Karpas-422 (cell line): ENCODE measurements around the gene GP2. TPM values are rescaled to one million over a fixed set of nuclear protein-coding genes. Genes with fewer than 3 reads are reported as not detected.

Experiments used
- DNase-seq: peaks from one replicate; pipeline ENCODE4 v3.0.0-alpha.2; 2015
- H2AFZ ChIP-seq: fragments of 200-600 bp; sonication (generic); 2 replicates; pipeline ENCODE4 v1.6.1; 2014; ENCODE audit warnings: antibody characterized with exemption, low read length, mixed read lengths
- H3K27ac ChIP-seq: fragments of 200-600 bp; sonication (generic); 2 replicates; pipeline ENCODE4 v1.5.1; 2014; ENCODE audit warnings: mild to moderate bottlenecking, low read length, moderate library complexity
- H3K27me3 ChIP-seq: fragments of 200-600 bp; sonication (generic); 2 replicates; pipeline ENCODE4 v1.6.1; 2014; ENCODE audit warnings: low read length, mixed read lengths
- H3K36me3 ChIP-seq: fragments of 200-600 bp; sonication (generic); 2 replicates; pipeline ENCODE4 v1.6.1; 2014; ENCODE audit warnings: low read length, mixed read lengths; ENCODE audit not compliant: insufficient read depth
- H3K4me1 ChIP-seq: fragments of 200-600 bp; sonication (generic); 2 replicates; pipeline ENCODE4 v1.6.1; 2014; ENCODE audit warnings: mild to moderate bottlenecking, low read length, mixed read lengths
- H3K4me2 ChIP-seq: fragments of 200-600 bp; sonication (generic); 2 replicates; pipeline ENCODE4 v1.6.1; 2014; ENCODE audit warnings: low read length, low read depth, mild to moderate bottlenecking; ENCODE audit not compliant: poor library complexity, severe bottlenecking
- H3K4me3 ChIP-seq: fragments of 200-600 bp; sonication (generic); 2 replicates; pipeline ENCODE4 v1.5.1; 2014; ENCODE audit warnings: mild to moderate bottlenecking, antibody characterized with exemption, low read length, mixed read lengths
- H3K79me2 ChIP-seq: fragments of 200-600 bp; sonication (generic); 2 replicates; pipeline ENCODE4 v1.6.1; 2014; ENCODE audit warnings: mild to moderate bottlenecking, low read length, mixed read lengths
- H3K9ac ChIP-seq: fragments of 200-600 bp; sonication (generic); 2 replicates; pipeline ENCODE4 v1.6.0; 2014; ENCODE audit warnings: low read length
- H3K9me2 ChIP-seq: fragments of 200-600 bp; sonication (generic), shearing (Covaris generic); replicated peaks from 2 replicates; pipeline ENCODE4 v1.6.0; 2014; ENCODE audit warnings: mild to moderate bottlenecking, low read length, moderate library complexity; ENCODE audit not compliant: insufficient read depth
- H3K9me3 ChIP-seq: fragments of 300-700, 200-600 bp; sonication (generic); 2 replicates; pipeline ENCODE4 v1.6.1; 2014; ENCODE audit warnings: low read length, mixed read lengths
- H4K20me1 ChIP-seq: fragments of 200-600 bp; sonication (generic); 2 replicates; pipeline ENCODE4 v1.6.1; 2014; ENCODE audit warnings: mild to moderate bottlenecking, antibody characterized with exemption, low read length, low read depth; ENCODE audit not compliant: insufficient read depth
- total RNA-seq: library from RNA; depleted of rRNA; stranded (reverse); fragments of >200 nt; shearing (Covaris generic); gene quantifications from 2 replicates; pipeline ENCODE4 v1.2.3, GENCODE V29; 2014; ENCODE audit warnings: low replicate concordance

GP2 gene
- total RNA-seq, 1 experiment from 2014 or later = not detected

DNA sequence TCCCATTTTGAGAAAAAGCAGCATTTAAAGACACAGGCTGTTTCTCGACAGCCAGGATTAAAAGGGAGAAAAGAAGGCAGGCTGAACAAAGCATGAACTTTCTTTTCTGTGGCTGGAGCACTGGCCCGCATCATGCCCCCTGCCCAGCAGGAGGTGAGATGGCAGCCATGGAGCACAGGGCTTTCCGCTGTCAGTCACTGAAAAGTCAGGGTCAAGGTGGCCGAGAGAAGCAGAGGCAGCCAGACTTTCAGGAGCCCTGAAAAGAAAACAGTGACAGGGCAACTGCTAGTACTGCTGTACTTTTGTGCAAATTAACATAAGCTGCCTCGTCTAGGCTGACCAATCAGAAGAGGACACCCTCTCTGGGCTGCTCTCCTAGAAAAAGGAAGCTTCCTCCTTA, 5.8 kb upstream of the GP2 start:
- H4K20me1 ChIP-seq = no peaks in the 10 kb centered on the region
- no peaks in the 10 kb centered on the region for H3K36me3 ChIP-seq
- no peak overlapping the region for H3K4me3 ChIP-seq
- no peaks in the 10 kb centered on the region for H3K9me2 ChIP-seq
- H3K27me3 ChIP-seq = no peaks in the 10 kb centered on the region
- DNase-seq = no peak
- no peak overlapping the region for H2AFZ ChIP-seq
- no peak overlapping the region for H3K4me2 ChIP-seq
- H3K9ac ChIP-seq = no peak overlapping the region
- H3K27ac ChIP-seq = no peak overlapping the region
- H3K9me3 ChIP-seq = no peaks in the 10 kb centered on the region
- H3K79me2 ChIP-seq = no peaks in the 10 kb centered on the region
- H3K4me1 ChIP-seq = no peaks in the 10 kb centered on the region

DNA sequence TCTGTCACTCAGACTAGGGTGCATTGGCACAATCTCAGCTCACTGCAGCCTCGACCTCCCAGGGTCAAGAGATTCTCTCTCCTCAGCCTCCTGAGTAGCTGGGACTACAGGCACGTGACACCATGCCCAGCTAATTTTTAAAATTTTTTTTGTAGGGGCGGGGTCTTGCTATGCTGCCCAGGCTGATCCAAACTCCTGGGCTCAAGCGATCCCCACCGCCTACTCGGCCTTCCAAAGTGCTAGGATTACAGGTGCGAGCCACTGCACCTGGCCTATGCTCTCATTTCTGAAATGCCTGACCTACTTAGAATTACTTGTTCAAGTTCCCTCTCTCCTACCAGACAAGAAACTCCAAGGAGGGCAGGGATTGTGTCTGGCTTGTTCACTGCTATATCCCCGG, 5.1 kb upstream of the GP2 start:
- H3K79me2 ChIP-seq = no peaks in the 10 kb centered on the region
- no peak for DNase-seq
- H3K4me3 ChIP-seq = no peak overlapping the region
- H3K9me2 ChIP-seq = no peaks in the 10 kb centered on the region
- H2AFZ ChIP-seq = no peak overlapping the region
- H3K4me1 ChIP-seq = no peaks in the 10 kb centered on the region
- no peak overlapping the region for H3K4me2 ChIP-seq
- no peaks in the 10 kb centered on the region for H3K9me3 ChIP-seq
- H3K36me3 ChIP-seq = no peaks in the 10 kb centered on the region
- no peak overlapping the region for H3K27ac ChIP-seq
- H4K20me1 ChIP-seq = no peaks in the 10 kb centered on the region
- no peak overlapping the region for H3K9ac ChIP-seq
- H3K27me3 ChIP-seq = no peaks in the 10 kb centered on the region

DNA sequence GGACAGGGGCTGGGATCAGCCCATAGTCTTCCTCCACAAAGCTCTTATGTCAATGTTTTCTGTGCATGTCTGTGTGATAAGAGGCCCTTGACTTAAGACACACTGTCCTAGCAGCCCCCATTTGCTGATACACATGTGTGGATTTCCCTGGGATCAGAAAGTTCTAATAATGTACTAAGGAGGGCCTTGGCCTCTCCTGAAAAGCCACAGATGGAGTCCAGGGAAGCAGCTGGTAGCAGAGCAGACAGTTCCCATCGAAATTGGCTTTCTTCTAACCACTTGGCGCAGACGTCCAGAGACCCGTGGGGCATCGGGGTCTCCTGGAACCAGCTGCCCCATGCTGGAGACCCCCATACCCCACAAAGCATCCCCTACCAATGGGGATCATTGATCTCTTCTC, 4.3 kb upstream of the GP2 start:
- H3K36me3 ChIP-seq = no peaks in the 10 kb centered on the region
- H2AFZ ChIP-seq = no peak overlapping the region
- no peaks in the 10 kb centered on the region for H4K20me1 ChIP-seq
- no peaks in the 10 kb centered on the region for H3K9me3 ChIP-seq
- H3K27ac ChIP-seq = no peak overlapping the region
- no peak for DNase-seq
- no peak overlapping the region for H3K4me2 ChIP-seq
- H3K9me2 ChIP-seq = no peaks in the 10 kb centered on the region
- H3K9ac ChIP-seq = no peak overlapping the region
- H3K27me3 ChIP-seq = no peaks in the 10 kb centered on the region
- H3K4me3 ChIP-seq = no peak overlapping the region
- H3K79me2 ChIP-seq = no peaks in the 10 kb centered on the region
- no peaks in the 10 kb centered on the region for H3K4me1 ChIP-seq

DNA sequence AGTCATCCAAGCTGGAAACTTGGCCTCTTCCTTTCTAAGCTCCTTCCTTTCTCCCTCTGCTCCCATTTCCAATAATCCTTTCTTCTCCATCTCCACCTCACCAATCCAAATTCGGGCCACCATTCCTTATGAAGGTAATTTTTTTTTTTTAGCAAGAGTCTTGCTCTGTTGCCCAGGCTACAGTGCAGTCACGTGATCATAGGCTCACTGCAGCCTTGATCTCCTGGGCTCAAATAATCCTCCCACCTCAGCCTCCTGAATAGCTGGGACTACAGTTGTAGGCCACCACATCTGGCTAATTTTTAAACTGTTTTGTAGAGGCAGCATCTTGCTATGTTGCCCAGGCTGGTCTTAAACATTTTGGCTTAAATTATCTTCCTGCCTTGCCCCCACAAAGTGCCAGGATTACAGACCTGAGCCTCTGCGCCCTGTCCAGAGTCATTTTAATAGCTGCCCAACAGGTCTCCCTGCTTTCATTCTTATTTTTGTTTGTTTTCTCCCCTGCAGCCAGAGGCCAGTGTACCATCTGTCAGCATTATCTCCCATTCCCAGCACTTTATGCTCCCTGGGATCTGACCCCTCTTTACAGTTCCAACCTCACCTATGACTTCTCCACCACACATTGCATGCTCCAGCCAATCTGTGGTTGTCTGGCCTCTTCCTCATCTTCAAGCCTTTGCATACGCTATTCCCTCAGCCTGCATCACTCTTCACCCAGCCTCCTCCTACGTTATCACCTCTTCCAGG, 2.3 kb upstream of the GP2 start:
- Histone ChIP-seq H3K4me2 (no peak overlapping the region), H3K79me2 (no peaks in the 10 kb centered on the region), H4K20me1 (no peaks in the 10 kb centered on the region), H3K27ac (no peak overlapping the region), H3K9me3 (no peaks in the 10 kb centered on the region), H3K36me3 (no peaks in the 10 kb centered on the region), H3K4me1 (no peaks in the 10 kb centered on the region), H3K9me2 (no peaks in the 10 kb centered on the region), H3K4me3 (no peak overlapping the region), H3K9ac (no peak overlapping the region), H2AFZ (no peak overlapping the region), H3K27me3 (no peaks in the 10 kb centered on the region)
- DNase-seq = no peak

DNA sequence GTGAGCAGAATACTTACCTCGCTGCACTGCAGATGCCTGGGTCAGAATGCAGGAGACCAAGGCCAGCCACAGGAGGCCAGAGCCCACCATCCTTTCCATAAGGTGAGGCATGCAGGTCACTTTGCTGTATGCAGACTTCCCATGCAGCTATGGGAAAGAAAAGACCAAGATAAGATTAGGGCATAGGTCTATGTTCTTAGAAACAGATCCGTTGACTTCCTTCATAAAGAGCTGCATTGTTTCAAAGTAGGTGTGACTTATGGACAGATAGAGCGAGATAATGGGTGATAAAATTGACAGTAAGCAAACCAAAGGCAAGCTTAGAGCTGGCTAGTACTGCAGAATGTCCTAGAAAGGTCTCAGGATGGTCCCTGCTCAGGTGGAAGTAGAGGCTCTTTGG, 992 bp downstream of the GP2 start:
- no peaks in the 10 kb centered on the region for H4K20me1 ChIP-seq
- H3K9me2 ChIP-seq = no peaks in the 10 kb centered on the region
- H2AFZ ChIP-seq = no peak overlapping the region
- no peaks in the 10 kb centered on the region for H3K4me1 ChIP-seq
- DNase-seq = no peak
- no peaks in the 10 kb centered on the region for H3K27me3 ChIP-seq
- no peak overlapping the region for H3K4me2 ChIP-seq
- H3K27ac ChIP-seq = no peak overlapping the region
- no peaks in the 10 kb centered on the region for H3K36me3 ChIP-seq
- no peaks in the 10 kb centered on the region for H3K9me3 ChIP-seq
- H3K9ac ChIP-seq = no peak overlapping the region
- H3K4me3 ChIP-seq = no peak overlapping the region
- H3K79me2 ChIP-seq = no peaks in the 10 kb centered on the region

DNA sequence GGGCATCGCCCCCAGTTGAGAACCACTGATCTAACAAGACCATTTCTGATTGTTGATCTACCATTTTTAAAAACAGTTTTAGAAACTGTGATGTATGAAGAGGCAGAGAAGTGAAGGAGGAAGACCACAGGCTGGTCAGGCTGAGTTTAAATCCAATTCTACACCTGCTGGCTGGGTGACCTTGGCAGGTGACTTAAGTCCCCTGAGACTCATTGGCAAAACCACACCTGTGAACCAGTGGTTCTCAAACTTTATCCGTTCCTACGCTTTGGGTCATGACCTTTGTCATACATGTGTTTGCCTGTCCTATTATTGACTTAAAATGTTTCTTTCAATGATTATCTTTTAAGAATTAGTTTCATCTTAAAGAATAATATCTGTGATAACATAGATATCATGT, 2.3 kb downstream of the GP2 start:
- H3K4me3 ChIP-seq = no peak overlapping the region
- no peaks in the 10 kb centered on the region for H3K27me3 ChIP-seq
- no peak overlapping the region for H3K4me2 ChIP-seq
- H3K36me3 ChIP-seq = no peaks in the 10 kb centered on the region
- no peaks in the 10 kb centered on the region for H3K9me3 ChIP-seq
- H3K79me2 ChIP-seq = no peaks in the 10 kb centered on the region
- no peaks in the 10 kb centered on the region for H4K20me1 ChIP-seq
- no peak overlapping the region for H3K9ac ChIP-seq
- H3K4me1 ChIP-seq = no peaks in the 10 kb centered on the region
- no peaks in the 10 kb centered on the region for H3K9me2 ChIP-seq
- H2AFZ ChIP-seq = no peak overlapping the region
- no peak overlapping the region for H3K27ac ChIP-seq
- no peak for DNase-seq

DNA sequence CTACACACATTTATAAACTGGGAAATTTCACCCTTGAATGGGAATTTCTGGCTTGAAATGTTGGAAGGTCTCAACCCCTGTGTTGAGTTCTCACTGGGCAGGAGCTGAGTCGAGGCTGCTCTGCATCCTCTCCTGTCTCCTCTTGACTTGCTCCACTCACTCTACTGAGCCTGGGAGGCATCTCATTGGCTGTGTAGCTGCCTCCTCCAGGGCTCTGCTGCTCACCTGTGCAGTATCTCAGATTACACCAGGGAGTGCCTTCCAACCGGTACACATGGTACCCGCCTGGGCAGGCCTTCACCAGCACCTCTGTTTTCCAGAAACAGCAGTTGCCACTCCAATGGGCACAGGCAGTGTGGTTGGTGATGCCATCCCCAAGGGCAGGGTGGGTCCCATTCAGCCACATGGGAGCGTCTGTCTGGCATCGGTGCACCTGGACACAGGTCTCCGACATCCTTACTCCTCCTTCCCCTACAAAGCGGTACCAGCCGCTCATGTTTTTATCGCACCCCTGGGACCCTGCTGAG, 3.7 kb downstream of the GP2 start:
- Histone ChIP-seq H3K27me3 (no peaks in the 10 kb centered on the region), H3K4me2 (no peak overlapping the region), H3K9ac (no peak overlapping the region), H3K79me2 (no peaks in the 10 kb centered on the region), H3K27ac (no peak overlapping the region), H3K9me3 (no peaks in the 10 kb centered on the region), H3K4me1 (no peaks in the 10 kb centered on the region), H4K20me1 (no peaks in the 10 kb centered on the region), H2AFZ (no peak overlapping the region), H3K9me2 (no peaks in the 10 kb centered on the region), H3K36me3 (no peaks in the 10 kb centered on the region), H3K4me3 (no peak overlapping the region)
- DNase-seq = no peak

DNA sequence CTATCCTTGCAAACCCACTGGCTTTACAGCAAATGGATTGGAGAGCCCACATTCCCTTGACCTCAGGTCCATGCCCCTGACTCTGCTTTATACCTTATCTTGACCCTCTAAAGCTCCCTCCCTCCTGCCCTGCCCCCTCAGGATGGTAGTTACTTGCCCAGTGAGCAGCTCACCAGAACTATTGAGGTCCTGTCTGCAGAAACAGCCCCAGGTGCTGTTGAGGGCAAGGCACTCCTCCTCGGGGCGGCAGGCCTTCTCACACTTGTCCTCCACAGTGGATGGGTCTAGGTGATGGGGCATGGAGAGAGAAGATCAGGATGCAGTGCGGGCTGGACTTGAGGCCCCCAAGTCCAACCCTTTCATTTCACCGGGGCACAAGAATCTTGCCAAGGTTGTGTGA, 4.6 kb downstream of the GP2 start:
- H3K9ac ChIP-seq = no peak overlapping the region
- no peaks in the 10 kb centered on the region for H3K9me3 ChIP-seq
- H3K9me2 ChIP-seq = no peaks in the 10 kb centered on the region
- DNase-seq = no peak
- H3K4me3 ChIP-seq = no peak overlapping the region
- H3K79me2 ChIP-seq = no peaks in the 10 kb centered on the region
- no peaks in the 10 kb centered on the region for H3K4me1 ChIP-seq
- H3K36me3 ChIP-seq = no peaks in the 10 kb centered on the region
- no peak overlapping the region for H2AFZ ChIP-seq
- H3K4me2 ChIP-seq = no peak overlapping the region
- no peaks in the 10 kb centered on the region for H3K27me3 ChIP-seq
- no peak overlapping the region for H3K27ac ChIP-seq
- H4K20me1 ChIP-seq = no peaks in the 10 kb centered on the region
